Measurements from ENCODE around the gene ZNF185. TPM values are rescaled to one million over a fixed set of nuclear protein-coding genes. Genes with fewer than 3 reads are reported as not detected.
"Not testable (repeated sequence)": the region's sequence is repeated elsewhere in the genome, so short reads cannot be mapped to it uniquely, and the experiment has no call there.

ZNF185 gene
- total RNA-seq, 2 donors from 2014 or later, result 3.8 to 5.2 TPM

DNA sequence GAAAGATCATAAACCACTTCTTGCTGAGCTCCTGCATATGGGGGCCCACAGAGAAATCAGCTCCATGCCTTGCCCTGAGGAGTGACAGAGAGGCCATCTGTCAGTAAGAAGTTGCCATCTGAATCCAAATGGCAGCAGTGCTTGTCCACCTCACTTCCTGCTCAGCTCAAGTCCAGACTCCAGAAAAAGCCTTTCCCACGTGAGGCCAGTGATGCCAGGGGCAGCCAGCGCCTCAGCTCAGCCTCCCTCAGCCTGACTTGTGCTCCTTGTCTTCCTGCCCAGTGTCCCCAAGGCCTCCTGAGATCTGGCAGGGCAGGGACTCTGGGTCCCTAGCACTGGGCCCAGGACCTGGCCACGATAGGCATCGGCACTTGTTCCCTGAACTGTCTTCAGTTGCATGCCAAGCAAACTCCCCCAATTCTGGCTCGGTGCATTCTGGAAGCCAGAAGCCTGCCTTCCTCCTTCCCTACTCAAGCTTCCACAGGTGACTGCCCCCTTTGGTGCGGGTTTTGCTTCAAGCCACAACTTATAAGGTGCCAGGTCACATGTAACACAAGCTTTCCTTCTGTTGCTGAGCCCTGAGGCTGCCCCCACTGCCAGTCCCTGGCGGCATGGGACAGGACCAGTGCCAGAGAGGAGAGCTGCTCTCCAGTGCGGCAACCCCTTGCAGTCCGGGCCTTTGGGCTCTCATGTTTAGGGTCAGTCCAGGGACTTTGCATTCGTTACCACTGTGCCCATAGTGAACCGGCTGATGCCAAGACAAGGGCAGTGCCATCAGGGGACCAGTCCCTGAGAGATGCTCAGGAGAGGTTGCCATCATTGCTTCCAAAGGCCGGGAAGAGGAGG is 2.2 kb downstream of the ZNF185 start:
- Mint-ChIP-seq H3K27ac (no peak overlapping the region), H3K4me3 (no peak overlapping the region), H3K36me3 (ENCODE audit: insufficient read depth in 2 of 2) (no peaks in the 10 kb centered on the region), H3K9me3 (no peaks in the 10 kb centered on the region), H3K4me1 (ENCODE audit: low read depth) (peaks cover 8% of the 10 kb centered on the region), H3K27me3 (ENCODE audit: low read depth) (peaks cover 41% of the 10 kb centered on the region)
- ATAC-seq (replicated peaks in 1 of 2), result no peak
- DNase-seq, result no peak

DNA sequence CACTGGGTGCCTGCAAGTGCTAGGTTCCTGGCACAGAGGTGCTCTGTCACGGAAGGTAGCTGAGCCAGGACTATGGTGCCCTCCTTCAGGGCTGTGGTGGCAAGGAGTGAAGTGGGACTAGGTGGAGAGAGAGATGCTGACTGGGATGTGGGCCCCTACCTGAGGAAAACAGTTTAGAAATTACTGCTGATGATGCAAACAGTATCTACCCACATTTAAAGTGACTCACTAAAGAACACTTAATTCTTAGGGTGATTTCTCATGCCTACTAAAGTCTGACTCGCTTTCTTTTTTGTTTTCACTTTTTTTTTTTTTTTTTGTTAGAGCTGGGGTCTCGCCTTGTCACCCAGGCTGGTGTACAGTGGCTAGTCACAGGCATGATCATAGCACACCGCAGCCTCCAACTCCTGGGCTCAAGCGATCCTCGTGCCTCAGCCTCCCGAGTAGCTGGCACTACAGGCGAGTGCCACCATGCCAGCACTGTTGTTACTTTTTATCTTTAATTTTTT is 3.1 kb downstream of the ZNF185 start:
- H3K27ac Mint-ChIP-seq, result no peak overlapping the region
- peaks cover 38% of the 10 kb centered on the region for H3K27me3 Mint-ChIP-seq (ENCODE audit: low read depth)
- no peaks in the 10 kb centered on the region for H3K36me3 Mint-ChIP-seq (ENCODE audit: insufficient read depth in 2 of 2)
- no peaks in the 10 kb centered on the region for H3K9me3 Mint-ChIP-seq
- ATAC-seq (replicated peaks in 1 of 2) (peak; percentile 61 to 72), DNase-seq (no peak)
- peaks cover 8% of the 10 kb centered on the region for H3K4me1 Mint-ChIP-seq (ENCODE audit: low read depth)
- H3K4me3 Mint-ChIP-seq, result no peak overlapping the region

GRCh38 chrX:152901816-152902501 is 4.1 kb downstream of the ZNF185 start:
- H3K9me3 Mint-ChIP-seq, result no peaks in the 10 kb centered on the region
- DNase-seq (no peak), ATAC-seq (replicated peaks in 1 of 2) (no peak)
- H3K27me3 Mint-ChIP-seq (ENCODE audit: low read depth), result peaks cover 32% of the 10 kb centered on the region
- H3K27ac Mint-ChIP-seq, result no peak overlapping the region
- H3K4me1 Mint-ChIP-seq (ENCODE audit: low read depth), result peaks cover 8% of the 10 kb centered on the region
- no peak overlapping the region for H3K4me3 Mint-ChIP-seq
- H3K36me3 Mint-ChIP-seq (ENCODE audit: insufficient read depth in 2 of 2), result no peaks in the 10 kb centered on the region

- Mint-ChIP-seq H3K36me3 (ENCODE audit: insufficient read depth in 2 of 2) (no peaks in the 10 kb centered on the region), H3K9me3 (no peaks in the 10 kb centered on the region), H3K27me3 (ENCODE audit: low read depth) (peaks cover 34% of the 10 kb centered on the region), H3K27ac (no peak overlapping the region), H3K4me3 (no peak overlapping the region), H3K4me1 (ENCODE audit: low read depth) (peaks cover 8% of the 10 kb centered on the region)
- DNase-seq, result no peak
- ATAC-seq (replicated peaks in 1 of 2), result no peak
Measured at GRCh38 chrX:152902502-152902820, 4.6 kb downstream of the ZNF185 start.

DNA sequence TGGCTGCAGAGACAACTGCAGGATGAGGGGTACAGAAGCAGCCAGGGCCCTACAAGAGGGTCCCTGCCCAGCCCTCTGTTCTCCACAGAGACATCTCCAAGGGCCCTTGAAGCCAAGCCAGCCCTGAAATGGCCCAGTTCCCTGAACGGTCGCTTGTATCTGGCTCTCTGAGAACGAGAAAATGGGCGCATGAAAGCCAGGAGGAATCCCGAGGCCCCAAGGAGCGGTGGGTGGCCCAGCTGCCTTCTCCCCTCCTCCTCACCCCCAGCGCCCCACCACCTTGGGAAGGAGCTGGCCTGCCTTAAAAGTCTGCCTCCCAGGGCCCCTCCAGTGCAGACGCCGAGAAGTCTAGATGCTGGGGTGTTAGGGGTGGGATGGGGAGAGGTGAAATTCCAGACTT is 5.7 kb downstream of the ZNF185 start:
- ATAC-seq (replicated peaks in 1 of 2) (no peak), DNase-seq (no peak)
- no peak overlapping the region for H3K27ac Mint-ChIP-seq
- H3K36me3 Mint-ChIP-seq (ENCODE audit: insufficient read depth in 2 of 2), result no peaks in the 10 kb centered on the region
- H3K9me3 Mint-ChIP-seq, result no peaks in the 10 kb centered on the region
- no peak overlapping the region for H3K4me3 Mint-ChIP-seq
- peaks cover 8% of the 10 kb centered on the region for H3K4me1 Mint-ChIP-seq (ENCODE audit: low read depth)
- H3K27me3 Mint-ChIP-seq (ENCODE audit: low read depth), result peaks cover 36% of the 10 kb centered on the region

- DNase-seq (peak; percentile 29 to 43), ATAC-seq (replicated peaks in 1 of 2) (peak; percentile 27 to 43)
- H3K27me3 Mint-ChIP-seq (ENCODE audit: low read depth), result peaks cover 33% of the 10 kb centered on the region
- no peak overlapping the region for H3K27ac Mint-ChIP-seq
- no peaks in the 10 kb centered on the region for H3K36me3 Mint-ChIP-seq (ENCODE audit: insufficient read depth in 2 of 2)
- H3K9me3 Mint-ChIP-seq, result no peaks in the 10 kb centered on the region
- peaks cover 8% of the 10 kb centered on the region for H3K4me1 Mint-ChIP-seq (ENCODE audit: low read depth)
- no peak overlapping the region for H3K4me3 Mint-ChIP-seq
Measured at GRCh38 chrX:152904151-152905080, 6.5 kb downstream of the ZNF185 start.

GRCh38 chrX:152905081-152905420 is 7.2 kb downstream of the ZNF185 start:
- Mint-ChIP-seq H3K4me1 (ENCODE audit: low read depth) (peaks cover 8% of the 10 kb centered on the region), H3K27me3 (ENCODE audit: low read depth) (peaks cover 27% of the 10 kb centered on the region), H3K4me3 (no peak overlapping the region), H3K27ac (no peak overlapping the region), H3K36me3 (ENCODE audit: insufficient read depth in 2 of 2) (no peaks in the 10 kb centered on the region), H3K9me3 (no peaks in the 10 kb centered on the region)
- ATAC-seq (replicated peaks in 1 of 2) (no peak), DNase-seq (no peak)

- H3K4me1 Mint-ChIP-seq (ENCODE audit: low read depth), result no peaks in the 10 kb centered on the region
- H3K4me3 Mint-ChIP-seq, result no peak overlapping the region
- peaks cover 16% of the 10 kb centered on the region for H3K27me3 Mint-ChIP-seq (ENCODE audit: low read depth)
- no peaks in the 10 kb centered on the region for H3K36me3 Mint-ChIP-seq (ENCODE audit: insufficient read depth in 2 of 2)
- H3K9me3 Mint-ChIP-seq, result no peaks in the 10 kb centered on the region
- no peak overlapping the region for H3K27ac Mint-ChIP-seq
- ATAC-seq (replicated peaks in 1 of 2) (no peak), DNase-seq (no peak)
Measured at GRCh38 chrX:152907084-152907651, 9.3 kb downstream of the ZNF185 start.

DNA sequence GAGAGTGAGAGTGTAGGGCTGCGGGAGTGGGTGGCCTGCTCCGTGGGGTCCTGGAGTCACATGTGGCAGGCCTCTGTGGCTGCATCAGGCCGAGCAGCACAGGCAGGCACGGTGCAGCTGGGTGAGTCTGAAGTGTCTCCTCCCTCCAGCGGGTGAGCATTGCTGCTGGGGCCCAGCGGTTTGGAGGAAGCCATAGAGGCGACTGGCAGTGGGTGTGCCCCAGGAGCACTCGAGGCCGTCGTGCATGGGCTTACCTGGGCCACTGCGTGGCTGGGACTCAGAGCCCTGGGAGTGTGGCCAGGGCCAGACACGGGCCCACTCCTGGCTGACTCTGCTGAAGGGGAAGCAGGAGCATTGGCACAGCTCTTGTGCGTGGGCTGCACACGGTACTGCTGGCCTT is 10.6 kb downstream of the ZNF185 start:
- DNase-seq (no peak), ATAC-seq (replicated peaks in 1 of 2) (no peak)
- Mint-ChIP-seq H3K4me3 (no peak overlapping the region), H3K27me3 (ENCODE audit: low read depth) (peaks cover 16% of the 10 kb centered on the region), H3K4me1 (ENCODE audit: low read depth) (no peaks in the 10 kb centered on the region), H3K36me3 (ENCODE audit: insufficient read depth in 2 of 2) (no peaks in the 10 kb centered on the region), H3K27ac (no peak overlapping the region), H3K9me3 (no peaks in the 10 kb centered on the region)

DNA sequence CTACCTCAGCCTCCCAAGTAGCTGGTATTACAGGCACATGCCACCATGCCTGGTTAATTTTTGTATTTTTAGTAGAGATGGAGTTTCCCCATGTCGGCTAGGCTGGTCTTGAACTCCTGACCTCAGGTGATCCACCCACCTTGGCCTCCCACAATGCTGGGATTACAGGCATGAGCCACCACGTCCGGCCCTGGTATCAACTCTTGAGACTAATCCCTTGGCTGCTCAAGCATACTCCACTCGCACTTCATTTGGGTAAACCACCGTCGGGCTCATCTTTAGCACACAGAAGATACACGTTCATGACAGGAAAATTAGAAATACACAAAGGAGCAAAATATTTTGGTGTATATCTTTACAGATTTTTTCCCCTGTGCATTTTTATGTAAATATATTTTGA is 12.2 kb downstream of the ZNF185 start:
- not testable (repeated sequence) for ATAC-seq (replicated peaks in 1 of 2); H3K4me3 Mint-ChIP-seq; H3K36me3 Mint-ChIP-seq (ENCODE audit: insufficient read depth in 2 of 2); DNase-seq; H3K4me1 Mint-ChIP-seq (ENCODE audit: low read depth); H3K27ac Mint-ChIP-seq; H3K9me3 Mint-ChIP-seq
- peaks cover 19% of the 10 kb centered on the region for H3K27me3 Mint-ChIP-seq (ENCODE audit: low read depth)

DNA sequence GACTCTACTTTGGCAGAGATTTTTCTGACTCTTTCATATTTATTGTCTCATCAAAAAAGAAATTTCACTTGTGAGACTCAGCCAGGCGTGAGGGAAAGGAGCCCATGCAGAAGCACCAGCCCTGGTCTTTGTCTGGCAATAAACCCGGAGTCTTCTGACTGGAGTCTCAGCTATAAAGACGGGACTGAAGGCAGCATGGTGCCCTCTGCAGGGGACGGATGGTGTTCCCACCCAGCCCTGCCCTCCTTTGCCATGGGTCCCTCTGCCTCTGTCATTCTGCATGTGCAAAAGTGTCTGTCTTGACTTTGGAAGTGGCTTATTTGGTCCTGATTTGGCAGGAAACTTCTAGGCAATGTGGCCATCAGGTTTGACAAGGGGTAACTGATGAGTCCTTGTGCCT is 14.2 kb downstream of the ZNF185 start:
- ATAC-seq (replicated peaks in 1 of 2) (no peak), DNase-seq (no peak)
- no peaks in the 10 kb centered on the region for H3K36me3 Mint-ChIP-seq (ENCODE audit: insufficient read depth in 2 of 2)
- peaks cover 14% of the 10 kb centered on the region for H3K27me3 Mint-ChIP-seq (ENCODE audit: low read depth)
- no peak overlapping the region for H3K4me3 Mint-ChIP-seq
- H3K9me3 Mint-ChIP-seq, result no peaks in the 10 kb centered on the region
- no peaks in the 10 kb centered on the region for H3K4me1 Mint-ChIP-seq (ENCODE audit: low read depth)
- no peak overlapping the region for H3K27ac Mint-ChIP-seq

GRCh38 chrX:152912641-152913040 is 14.8 kb downstream of the ZNF185 start:
- no peaks in the 10 kb centered on the region for H3K4me1 Mint-ChIP-seq (ENCODE audit: low read depth)
- H3K27me3 Mint-ChIP-seq (ENCODE audit: low read depth), result peaks cover 9% of the 10 kb centered on the region
- no peaks in the 10 kb centered on the region for H3K9me3 Mint-ChIP-seq
- ATAC-seq (replicated peaks in 1 of 2) (no peak), DNase-seq (no peak)
- H3K27ac Mint-ChIP-seq, result no peak overlapping the region
- H3K4me3 Mint-ChIP-seq, result no peak overlapping the region
- H3K36me3 Mint-ChIP-seq (ENCODE audit: insufficient read depth in 2 of 2), result no peaks in the 10 kb centered on the region

DNA sequence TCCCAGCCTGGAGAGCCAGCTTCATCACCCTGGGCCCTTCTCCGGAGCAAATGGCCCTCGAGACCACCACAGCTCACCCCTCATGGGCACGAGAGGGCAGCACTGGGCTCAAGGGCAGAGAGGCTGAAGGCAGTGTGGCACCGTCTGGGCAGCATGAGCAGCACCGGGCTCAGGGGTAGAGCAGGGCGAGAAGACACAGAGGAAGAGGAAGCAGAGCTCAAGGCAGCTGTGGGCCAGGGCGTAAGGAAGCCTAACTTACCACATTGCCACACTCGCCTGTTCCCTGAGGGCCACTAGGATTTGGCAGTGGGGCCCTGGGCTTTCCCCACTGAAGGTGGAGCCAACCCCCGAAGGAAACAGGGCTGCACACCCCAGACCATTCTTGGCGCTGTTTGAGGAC is 15.5 kb downstream of the ZNF185 start:
- Mint-ChIP-seq H3K36me3 (ENCODE audit: insufficient read depth in 2 of 2) (no peaks in the 10 kb centered on the region), H3K27ac (no peak overlapping the region), H3K4me3 (no peak overlapping the region)

More for the DNA sequence above, 15.5 kb downstream of the ZNF185 start:
- Mint-ChIP-seq H3K9me3 (no peaks in the 10 kb centered on the region), H3K4me1 (ENCODE audit: low read depth) (no peaks in the 10 kb centered on the region), H3K27me3 (ENCODE audit: low read depth) (peaks cover 9% of the 10 kb centered on the region)
- DNase-seq, result no peak
- no peak for ATAC-seq (replicated peaks in 1 of 2)
